Measurements from ENCODE around the gene PPP1R27. TPM values are rescaled to one million over a fixed set of nuclear protein-coding genes. Genes with fewer than 3 reads are reported as not detected.

The PPP1R27 gene
- total RNA-seq, 2 donors from 2014 or later = not detected

- no peaks in the 10 kb centered on the region for H3K9me3 ChIP-seq (ENCODE audit: control insufficient read depth, low read length)
- Mint-ChIP-seq H3K4me3 (no peak overlapping the region), H3K4me1 (no peaks in the 10 kb centered on the region), H3K36me3 (ENCODE audit: low read depth) (peaks cover 20% of the 10 kb centered on the region), H3K27ac (no peak overlapping the region), H3K9me3 (no peaks in the 10 kb centered on the region), H3K27me3 (ENCODE audit: insufficient read depth) (no peaks in the 10 kb centered on the region)
- H3K36me3 ChIP-seq (ENCODE audit: control insufficient read depth, insufficient read depth, low read length) = peaks cover 19% of the 10 kb centered on the region
- WGBS, 2 experiments (ENCODE audit: insufficient coverage in 1 of 2, insufficient read length in 1 of 2) = 92 to 93% methylated on average over 15 of the region's 15 CpGs
- H3K4me3 ChIP-seq (ENCODE audit: low read length) = no peak overlapping the region
- no peak overlapping the region for H3K27ac ChIP-seq (ENCODE audit: low read depth, low read length)
- no peak for TF ChIP-seq CTCF (conservative IDR thresholded peaks at IDR 0.05)
- no peaks in the 10 kb centered on the region for H3K27me3 ChIP-seq (ENCODE audit: control insufficient read depth, insufficient read depth, low read length, poor library complexity, severe bottlenecking)
- no peak for DNase-seq
- no peak overlapping the region for H3K9ac ChIP-seq (ENCODE audit: extremely low read depth, low read length, poor library complexity, severe bottlenecking)
- H3K4me1 ChIP-seq (ENCODE audit: control insufficient read depth, insufficient read depth, low read length) = no peaks in the 10 kb centered on the region
Observed at GRCh38 chr17:81839301-81839700, 4.5 kb upstream of the PPP1R27 start.

DNA sequence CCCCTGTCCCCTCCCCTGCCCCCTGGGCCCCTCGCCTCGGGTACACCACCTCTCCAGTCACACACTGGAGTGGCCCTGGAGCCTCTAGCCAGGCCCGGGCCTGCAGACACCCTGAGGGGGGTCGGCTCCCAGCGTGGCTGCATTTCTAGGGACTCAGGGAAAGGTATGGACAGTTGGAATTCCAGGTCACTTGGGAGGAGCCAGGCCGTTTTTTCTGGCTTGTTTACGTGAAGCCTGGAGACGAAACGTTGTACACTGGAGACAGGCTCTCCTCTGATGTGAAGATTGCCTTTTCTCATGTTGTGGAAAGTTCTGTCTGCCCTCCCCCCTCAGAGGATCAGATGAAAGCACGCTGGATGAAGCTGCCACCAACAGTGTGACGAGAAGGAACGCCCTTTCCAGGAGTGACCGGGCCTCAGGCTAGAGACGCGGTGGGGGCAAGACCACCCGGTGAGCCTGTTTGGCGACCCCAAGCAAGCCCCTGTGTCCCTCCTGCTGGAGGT lies 4.0 kb upstream of the PPP1R27 start:
- Histone ChIP-seq H3K4me1 (ENCODE audit: control insufficient read depth, insufficient read depth, low read length) (no peaks in the 10 kb centered on the region), H3K27me3 (ENCODE audit: control insufficient read depth, insufficient read depth, low read length, poor library complexity, severe bottlenecking) (no peaks in the 10 kb centered on the region), H3K27ac (ENCODE audit: low read depth, low read length) (no peak overlapping the region), H3K4me3 (ENCODE audit: low read length) (no peak overlapping the region), H3K36me3 (ENCODE audit: control insufficient read depth, insufficient read depth, low read length) (peaks cover 14% of the 10 kb centered on the region), H3K9me3 (ENCODE audit: control insufficient read depth, low read length) (no peaks in the 10 kb centered on the region), H3K9ac (ENCODE audit: extremely low read depth, low read length, poor library complexity, severe bottlenecking) (no peak overlapping the region)
- Mint-ChIP-seq H3K36me3 (ENCODE audit: low read depth) (peaks cover 18% of the 10 kb centered on the region), H3K4me1 (no peaks in the 10 kb centered on the region), H3K4me3 (no peak overlapping the region), H3K9me3 (no peaks in the 10 kb centered on the region), H3K27ac (peak overlapping the region; percentile 72), H3K27me3 (ENCODE audit: insufficient read depth) (no peaks in the 10 kb centered on the region)
- no peak for DNase-seq
- WGBS, 2 experiments (ENCODE audit: insufficient coverage in 1 of 2, insufficient read length in 1 of 2) = 77 to 84% methylated on average over 13 to 17 of the region's 17 CpGs
- TF ChIP-seq CTCF (conservative IDR thresholded peaks at IDR 0.05) = no peak

DNA sequence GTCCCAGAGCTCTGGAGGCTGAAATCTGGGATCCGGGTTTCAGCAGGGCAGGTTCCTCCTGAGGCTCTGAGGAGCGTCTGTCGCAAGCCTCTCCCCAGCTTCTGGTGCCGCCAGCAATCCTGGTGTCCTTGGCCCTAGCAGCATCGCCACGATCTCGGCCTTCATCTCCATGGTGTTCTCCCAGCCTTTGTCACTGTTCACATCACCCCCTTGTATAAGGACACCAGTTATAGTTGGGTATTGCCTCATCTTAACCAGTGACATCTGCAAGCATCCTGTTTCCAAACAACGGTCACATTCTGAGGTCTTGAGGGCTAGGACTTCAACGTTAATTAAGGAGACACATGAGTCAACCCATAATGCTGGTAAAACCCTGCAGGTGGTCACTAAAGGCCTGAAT lies 2.8 kb upstream of the PPP1R27 start:
- Histone ChIP-seq H3K27me3 (ENCODE audit: control insufficient read depth, insufficient read depth, low read length, poor library complexity, severe bottlenecking) (no peaks in the 10 kb centered on the region), H3K4me1 (ENCODE audit: control insufficient read depth, insufficient read depth, low read length) (no peaks in the 10 kb centered on the region), H3K4me3 (ENCODE audit: low read length) (no peak overlapping the region), H3K9me3 (ENCODE audit: control insufficient read depth, low read length) (no peaks in the 10 kb centered on the region), H3K36me3 (ENCODE audit: control insufficient read depth, insufficient read depth, low read length) (peaks cover 2% of the 10 kb centered on the region), H3K27ac (ENCODE audit: low read depth, low read length) (no peak overlapping the region), H3K9ac (ENCODE audit: extremely low read depth, low read length, poor library complexity, severe bottlenecking) (no peak overlapping the region)
- H3K27me3 Mint-ChIP-seq (ENCODE audit: insufficient read depth) = no peaks in the 10 kb centered on the region
- DNase-seq = no peak
- peaks cover 6% of the 10 kb centered on the region for H3K36me3 Mint-ChIP-seq (ENCODE audit: low read depth)
- H3K9me3 Mint-ChIP-seq = no peaks in the 10 kb centered on the region
- TF ChIP-seq CTCF (conservative IDR thresholded peaks at IDR 0.05) = no peak
- no peak overlapping the region for H3K27ac Mint-ChIP-seq
- no peak overlapping the region for H3K4me3 Mint-ChIP-seq
- no peaks in the 10 kb centered on the region for H3K4me1 Mint-ChIP-seq
- 90 to 91% methylated on average over 5 to 9 of the region's 9 CpGs for WGBS, 2 experiments (ENCODE audit: insufficient coverage in 1 of 2, insufficient read length in 1 of 2)
